ENCODE data around the gene AVEN. TPM values are rescaled to one million over a fixed set of nuclear protein-coding genes. Genes with fewer than 3 reads are reported as not detected.

AVEN gene
- total RNA-seq, 6 experiments from 2014 or later, result 24.9 to 33.6 (median 27.1) TPM

DNA sequence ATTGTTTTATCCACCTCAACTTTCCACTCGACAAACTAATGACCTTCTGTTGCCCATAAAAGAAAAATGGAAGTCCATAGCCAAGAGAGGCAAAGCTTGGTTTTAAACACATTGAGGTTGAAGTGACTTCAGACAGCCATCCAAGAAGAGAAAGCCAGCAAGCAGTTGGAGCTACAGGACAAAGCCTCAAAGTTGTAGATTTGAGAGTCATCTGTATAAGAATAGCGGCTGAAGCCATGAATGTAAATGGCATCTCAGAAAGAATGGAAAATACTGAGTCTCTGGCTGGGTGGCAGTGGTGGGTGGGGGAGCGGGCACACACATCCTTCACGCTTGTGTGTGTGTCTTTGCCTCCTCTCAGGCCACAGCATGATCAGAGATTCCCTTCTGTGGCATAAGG is 194.8 kb downstream of the AVEN start:
- Mint-ChIP-seq H3K4me1 (ENCODE audit: low read depth) (peaks cover 11% of the 10 kb centered on the region; the same call in 1 of the 2 replicates), H3K27ac (no peak overlapping the region), H3K36me3 (ENCODE audit: low read depth) (no peaks in the 10 kb centered on the region), H3K9me3 (no peaks in the 10 kb centered on the region), H3K27me3 (ENCODE audit: insufficient read depth) (peaks cover 18% of the 10 kb centered on the region), H3K4me3 (no peak overlapping the region)
- no peak for DNase-seq
- TF ChIP-seq, protein P1, sequence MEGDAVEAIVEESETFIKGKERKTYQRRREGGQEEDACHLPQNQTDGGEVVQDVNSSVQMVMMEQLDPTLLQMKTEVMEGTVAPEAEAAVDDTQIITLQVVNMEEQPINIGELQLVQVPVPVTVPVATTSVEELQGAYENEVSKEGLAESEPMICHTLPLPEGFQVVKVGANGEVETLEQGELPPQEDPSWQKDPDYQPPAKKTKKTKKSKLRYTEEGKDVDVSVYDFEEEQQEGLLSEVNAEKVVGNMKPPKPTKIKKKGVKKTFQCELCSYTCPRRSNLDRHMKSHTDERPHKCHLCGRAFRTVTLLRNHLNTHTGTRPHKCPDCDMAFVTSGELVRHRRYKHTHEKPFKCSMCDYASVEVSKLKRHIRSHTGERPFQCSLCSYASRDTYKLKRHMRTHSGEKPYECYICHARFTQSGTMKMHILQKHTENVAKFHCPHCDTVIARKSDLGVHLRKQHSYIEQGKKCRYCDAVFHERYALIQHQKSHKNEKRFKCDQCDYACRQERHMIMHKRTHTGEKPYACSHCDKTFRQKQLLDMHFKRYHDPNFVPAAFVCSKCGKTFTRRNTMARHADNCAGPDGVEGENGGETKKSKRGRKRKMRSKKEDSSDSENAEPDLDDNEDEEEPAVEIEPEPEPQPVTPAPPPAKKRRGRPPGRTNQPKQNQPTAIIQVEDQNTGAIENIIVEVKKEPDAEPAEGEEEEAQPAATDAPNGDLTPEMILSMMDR (IDR thresholded peaks at IDR 0.05), result no peak

DNA sequence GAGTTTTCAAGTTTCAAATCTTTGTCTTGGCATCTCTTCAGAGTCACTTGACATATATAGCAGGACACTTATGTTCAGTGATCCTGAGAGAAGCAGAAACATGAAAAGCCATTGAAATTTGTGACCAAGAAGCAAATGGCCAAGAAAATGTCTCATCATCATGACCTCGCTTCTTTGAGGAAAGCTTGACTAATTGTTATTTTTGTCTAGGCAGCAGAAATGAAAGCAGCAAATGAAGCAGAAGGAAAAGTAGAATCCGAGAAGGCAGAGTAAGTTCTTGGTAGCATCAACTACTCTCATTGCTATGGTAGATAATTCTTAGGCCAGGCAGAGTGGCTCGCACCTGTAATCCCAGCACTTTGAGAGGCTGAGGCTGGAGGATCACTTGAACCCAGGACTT is 198.4 kb downstream of the AVEN start:
- TF ChIP-seq, protein P1 (IDR thresholded peaks at IDR 0.05), result no peak
- Mint-ChIP-seq H3K9me3 (no peaks in the 10 kb centered on the region), H3K36me3 (ENCODE audit: low read depth) (no peaks in the 10 kb centered on the region), H3K4me3 (no peak overlapping the region), H3K4me1 (ENCODE audit: low read depth) (peaks cover 3% of the 10 kb centered on the region; the same call in 1 of the 2 replicates), H3K27me3 (ENCODE audit: insufficient read depth) (peaks cover 15% of the 10 kb centered on the region), H3K27ac (no peak overlapping the region)
- DNase-seq, result no peak

DNA sequence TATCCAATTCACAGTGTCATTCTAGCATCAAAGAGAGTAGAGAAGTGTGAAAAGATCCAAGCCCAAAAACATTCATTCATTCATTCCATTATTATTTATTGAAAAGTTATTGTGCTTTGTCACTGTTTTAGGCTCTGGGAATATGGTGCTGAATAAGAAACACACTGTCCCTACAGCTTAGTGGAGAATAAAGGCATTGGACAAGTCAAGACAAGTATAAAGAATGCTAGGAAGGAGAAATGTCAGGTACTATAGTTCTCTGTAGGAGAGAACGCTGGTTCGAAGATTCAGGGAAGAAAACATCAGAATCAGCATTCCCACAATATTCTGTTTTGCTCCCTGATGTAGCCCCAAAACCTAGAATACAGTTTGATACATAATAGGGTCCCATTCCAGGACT is 199.5 kb downstream of the AVEN start:
- H3K27me3 Mint-ChIP-seq (ENCODE audit: insufficient read depth), result peaks cover 12% of the 10 kb centered on the region
- DNase-seq, result no peak
- H3K36me3 Mint-ChIP-seq (ENCODE audit: low read depth), result no peaks in the 10 kb centered on the region
- no peak overlapping the region for H3K4me3 Mint-ChIP-seq
- peaks cover 10% of the 10 kb centered on the region; the same call in 1 of the 2 replicates for H3K4me1 Mint-ChIP-seq (ENCODE audit: low read depth)
- no peaks in the 10 kb centered on the region for H3K9me3 Mint-ChIP-seq
- H3K27ac Mint-ChIP-seq, result no peak overlapping the region
- TF ChIP-seq, protein P1 (IDR thresholded peaks at IDR 0.05), result no peak

DNA sequence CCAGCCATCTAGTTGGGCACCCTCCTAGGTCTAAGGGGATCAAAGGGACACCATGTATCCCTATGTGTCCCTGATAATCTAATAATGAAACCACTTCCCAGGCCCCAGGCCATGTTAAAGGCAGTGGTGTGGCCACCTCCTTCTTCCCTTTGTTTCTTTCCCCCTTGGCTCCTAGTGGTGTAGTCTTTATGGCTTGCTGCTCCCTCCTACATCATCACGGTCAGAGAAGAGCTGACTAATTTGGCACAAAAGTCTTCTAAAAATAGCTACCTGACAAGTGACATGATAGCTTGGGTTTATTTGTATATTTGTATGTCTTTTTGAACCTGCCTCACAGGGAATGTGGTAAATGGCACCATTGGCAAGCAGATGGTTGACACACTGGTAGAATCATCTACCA is 201.7 kb downstream of the AVEN start:
- Mint-ChIP-seq H3K27me3 (ENCODE audit: insufficient read depth) (peaks cover 15% of the 10 kb centered on the region), H3K27ac (no peak overlapping the region), H3K36me3 (ENCODE audit: low read depth) (no peaks in the 10 kb centered on the region), H3K4me1 (ENCODE audit: low read depth) (peaks cover 10% of the 10 kb centered on the region; the same call in 1 of the 2 replicates), H3K4me3 (no peak overlapping the region), H3K9me3 (no peaks in the 10 kb centered on the region)
- no peak for DNase-seq
- TF ChIP-seq, protein P1 (IDR thresholded peaks at IDR 0.05), result no peak

DNA sequence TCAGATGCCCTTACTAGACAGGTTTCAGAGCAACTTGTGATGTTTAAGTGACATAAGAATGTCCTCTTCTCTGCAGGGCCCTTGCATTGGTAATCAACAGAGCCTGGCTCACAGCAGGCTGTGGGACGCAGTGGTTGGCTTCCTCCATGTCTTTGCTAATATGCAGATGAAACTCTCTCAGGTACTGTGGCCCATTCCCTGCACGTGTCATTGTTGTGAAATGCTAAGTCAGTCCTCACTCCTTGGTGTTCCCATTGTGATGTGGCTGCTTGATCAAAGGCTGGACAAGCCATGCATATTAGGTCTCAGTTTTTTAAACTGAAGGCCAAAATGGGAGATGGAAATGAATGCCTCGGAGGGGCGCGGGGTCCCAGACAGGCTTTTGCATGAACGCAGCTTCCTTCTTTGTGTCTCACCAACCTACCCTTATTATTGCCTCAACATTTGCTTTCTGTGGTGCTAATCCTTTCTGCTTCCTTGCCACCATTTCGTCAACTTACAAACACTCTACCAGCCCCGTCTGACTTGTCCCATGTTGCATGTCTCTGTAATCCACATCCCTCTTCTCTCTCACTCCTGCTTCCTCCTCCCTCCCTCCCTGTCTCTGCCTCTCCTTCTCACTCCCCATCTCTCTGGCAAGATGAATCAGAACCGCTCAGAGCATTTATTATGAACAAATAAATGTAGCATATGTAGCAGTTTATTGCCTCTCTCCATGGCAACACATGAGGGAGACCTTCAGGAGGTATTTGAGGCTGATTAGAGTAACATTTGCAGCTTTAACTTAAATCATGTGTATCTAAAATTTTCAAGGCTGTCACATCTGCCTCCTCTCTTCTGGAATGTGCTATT is 203.9 kb downstream of the AVEN start:
- H3K4me3 Mint-ChIP-seq, result no peak overlapping the region
- H3K27ac Mint-ChIP-seq, result no peak overlapping the region
- peaks cover 11% of the 10 kb centered on the region for H3K27me3 Mint-ChIP-seq (ENCODE audit: insufficient read depth)
- H3K9me3 Mint-ChIP-seq, result no peaks in the 10 kb centered on the region
- no peaks in the 10 kb centered on the region for H3K36me3 Mint-ChIP-seq (ENCODE audit: low read depth)
- TF ChIP-seq, protein P1 (IDR thresholded peaks at IDR 0.05), result no peak
- peak; percentile 11 for DNase-seq
- H3K4me1 Mint-ChIP-seq (ENCODE audit: low read depth), result peaks cover 10% of the 10 kb centered on the region; the same call in 1 of the 2 replicates
